HG02571 (cell line): ENCODE results near the gene SWT1.
"Not testable (repeated sequence)": the region's sequence is repeated elsewhere in the genome, so short reads cannot be mapped to it uniquely, and the experiment has no call there.

Experiments used
- ATAC-seq: cut with Tn5 transposase; IDR thresholded peaks from one replicate; pipeline ENCODE4 v1.9.1; 2021; ENCODE audit warnings: mild to moderate bottlenecking, moderate library complexity; ENCODE audit not compliant: unreplicated experiment

The SWT1 gene

GRCh38 chr1:185245466-185245865, 88.5 kb downstream of the SWT1 start:
- ATAC-seq: no peak

- ATAC-seq: no peak
These were observed 92.6 kb downstream of the SWT1 start for GRCh38 chr1:185249563-185249962.

DNA sequence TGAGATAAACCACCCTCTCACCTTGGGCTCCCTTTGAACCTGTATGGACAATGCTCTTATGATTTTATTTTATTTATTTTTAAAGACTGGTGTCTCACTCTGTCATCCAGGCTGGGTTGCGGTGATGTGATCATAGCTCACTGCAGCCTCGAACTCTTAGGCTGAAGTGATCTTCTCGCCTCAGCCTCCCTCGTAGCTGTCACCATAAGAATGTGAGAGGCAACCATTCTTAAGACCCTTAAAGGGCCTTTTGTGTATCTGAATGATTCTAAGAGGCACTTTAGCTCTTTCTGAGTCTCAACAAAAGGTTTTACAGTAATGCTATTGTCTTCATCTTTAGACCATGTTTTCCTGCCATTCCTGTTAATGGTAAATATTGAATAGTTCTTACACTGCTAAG, 93.1 kb downstream of the SWT1 start:
- no peak for ATAC-seq

- not testable (repeated sequence) for ATAC-seq
These were observed 95.0 kb downstream of the SWT1 start for GRCh38 chr1:185251928-185252327.

DNA sequence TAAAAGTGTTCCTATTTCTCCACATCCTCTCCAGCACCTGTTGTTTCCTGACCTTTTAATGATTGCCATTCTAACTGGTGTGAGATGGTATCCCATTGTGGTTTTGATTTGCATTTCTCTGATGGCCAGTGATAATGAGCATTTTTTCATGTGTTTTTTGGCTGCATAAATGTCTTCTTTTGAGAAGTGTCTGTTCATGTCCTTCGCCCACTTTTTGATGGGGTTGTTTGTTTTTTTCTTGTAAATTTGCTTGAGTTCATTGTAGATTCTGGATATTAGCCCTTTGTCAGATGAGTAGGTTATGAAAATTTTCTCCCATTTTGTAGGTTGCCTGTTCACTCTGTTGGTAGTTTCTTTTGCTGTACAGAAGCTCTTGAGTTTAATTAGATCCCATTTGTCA, 95.4 kb downstream of the SWT1 start:
- not testable (repeated sequence) for ATAC-seq

- not testable (repeated sequence) for ATAC-seq
These were observed 98.6 kb downstream of the SWT1 start for GRCh38 chr1:185255595-185255994.

DNA sequence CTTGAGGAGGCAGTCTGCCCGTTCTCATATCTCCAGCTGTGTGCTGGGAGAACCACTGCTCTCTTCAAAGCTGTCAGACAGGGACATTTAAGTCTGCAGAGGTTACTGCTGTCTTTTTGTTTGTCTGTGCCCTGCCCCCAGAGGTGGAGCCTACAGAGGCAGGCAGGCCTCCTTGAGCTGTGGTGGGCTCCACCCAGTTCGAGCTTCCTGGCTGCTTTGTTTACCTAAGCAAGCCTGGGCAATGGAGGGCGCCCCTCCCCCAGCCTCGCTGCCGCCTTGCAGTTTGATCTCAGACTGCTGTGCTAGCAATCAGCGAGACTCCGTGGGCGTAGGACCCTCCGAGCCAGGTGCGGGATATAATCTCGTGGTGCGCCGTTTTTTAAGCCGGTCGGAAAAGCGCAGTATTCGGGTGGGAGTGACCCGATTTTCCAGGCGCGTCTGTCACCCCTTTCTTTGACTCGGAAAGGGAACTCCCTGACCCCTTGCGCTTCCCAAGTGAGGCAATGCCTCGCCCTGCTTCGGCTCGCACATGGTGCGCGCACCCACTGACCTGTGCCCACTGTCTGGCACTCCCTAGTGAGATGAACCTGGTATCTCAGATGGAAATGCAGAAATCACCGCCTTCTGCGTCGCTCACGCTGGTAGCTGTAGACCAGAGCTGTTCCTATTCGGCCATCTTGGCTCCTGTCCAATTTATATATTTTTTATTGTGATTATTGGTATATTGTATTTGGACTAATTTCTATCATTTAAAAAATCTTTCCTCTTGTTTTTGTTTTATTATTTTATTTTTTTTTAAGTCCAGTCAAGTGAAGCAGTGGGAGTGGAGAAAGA, 100.4 kb downstream of the SWT1 start:
- ATAC-seq: not testable (repeated sequence)

DNA sequence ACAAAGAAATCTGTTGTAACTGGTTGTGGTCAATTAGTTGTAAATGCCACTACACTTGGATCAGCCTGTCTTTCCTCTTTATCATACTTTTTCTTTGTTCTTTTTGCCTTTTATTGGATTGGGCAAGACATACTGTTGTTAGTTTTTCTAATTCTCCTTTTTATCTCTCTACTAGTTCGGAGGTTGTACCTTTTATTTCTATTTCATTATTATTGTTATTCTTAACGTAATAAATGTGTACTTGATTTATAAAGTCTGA, 100.9 kb downstream of the SWT1 start:
- no peak for ATAC-seq

DNA sequence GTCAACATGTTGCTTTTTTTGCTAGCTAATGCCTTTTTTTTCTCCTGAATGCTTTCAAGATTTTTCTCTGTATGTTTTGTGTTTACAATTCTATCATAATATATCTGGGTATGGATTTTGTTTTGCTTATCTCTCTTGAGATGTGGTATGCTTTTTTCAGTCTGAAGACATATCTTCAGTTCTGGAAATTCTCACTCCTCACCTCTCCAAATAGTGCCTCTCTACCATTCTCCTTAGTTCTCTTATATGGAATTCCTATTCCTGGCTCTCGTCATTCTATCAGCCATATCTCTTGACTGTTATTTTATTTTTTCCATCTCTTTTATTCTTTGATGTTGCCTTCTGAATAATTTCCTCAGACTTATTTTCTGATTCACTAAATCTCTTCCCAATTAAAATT, 101.7 kb downstream of the SWT1 start:
- no peak for ATAC-seq

DNA sequence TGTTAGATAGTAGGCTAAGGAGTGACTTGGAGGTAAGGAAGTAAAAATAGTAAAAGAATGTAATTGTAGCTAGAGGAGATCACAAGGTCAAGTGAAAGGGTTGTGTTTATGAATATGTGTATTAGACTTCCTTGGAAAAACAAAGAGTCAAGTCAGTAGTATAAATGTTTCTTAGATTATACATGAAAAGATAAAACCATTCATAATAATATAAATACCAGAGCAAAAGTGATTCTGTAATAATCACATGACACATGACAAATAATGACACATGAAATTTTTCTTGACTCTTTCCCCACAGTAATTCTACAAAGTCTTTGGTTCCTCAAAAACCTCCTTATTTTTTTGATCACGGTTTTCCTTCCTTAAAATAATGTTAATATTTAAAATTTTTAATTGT, 103.6 kb downstream of the SWT1 start:
- ATAC-seq: no peak

GRCh38 chr1:185262151-185262550, 105.2 kb downstream of the SWT1 start:
- ATAC-seq: no peak

- no peak for ATAC-seq
These were observed 106.3 kb downstream of the SWT1 start for GRCh38 chr1:185263292-185263691.

DNA sequence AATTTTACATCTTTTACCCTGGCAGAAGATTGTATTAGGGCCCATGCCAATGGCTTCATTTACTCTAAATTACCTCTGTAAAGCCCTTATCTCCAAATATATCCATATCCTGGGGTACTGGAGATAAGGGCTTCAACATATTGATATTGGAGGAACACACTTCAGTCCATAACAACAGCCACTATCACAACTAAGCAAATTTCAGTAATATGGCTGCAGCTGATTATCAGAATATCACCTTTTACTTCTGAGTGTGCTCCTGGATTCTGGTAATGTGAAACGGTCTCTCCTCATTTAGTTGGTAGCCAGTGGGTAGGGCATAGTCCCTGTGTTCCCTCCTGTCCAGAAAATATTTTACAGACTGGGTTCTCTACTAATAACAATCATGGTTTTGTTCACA, 106.8 kb downstream of the SWT1 start:
- ATAC-seq: no peak

GRCh38 chr1:185265314-185265713, 108.3 kb downstream of the SWT1 start:
- ATAC-seq: no peak

- ATAC-seq: no peak
These were observed 110.3 kb downstream of the SWT1 start for GRCh38 chr1:185267301-185267700.

GRCh38 chr1:185267701-185268100, 110.7 kb downstream of the SWT1 start:
- ATAC-seq: no peak

DNA sequence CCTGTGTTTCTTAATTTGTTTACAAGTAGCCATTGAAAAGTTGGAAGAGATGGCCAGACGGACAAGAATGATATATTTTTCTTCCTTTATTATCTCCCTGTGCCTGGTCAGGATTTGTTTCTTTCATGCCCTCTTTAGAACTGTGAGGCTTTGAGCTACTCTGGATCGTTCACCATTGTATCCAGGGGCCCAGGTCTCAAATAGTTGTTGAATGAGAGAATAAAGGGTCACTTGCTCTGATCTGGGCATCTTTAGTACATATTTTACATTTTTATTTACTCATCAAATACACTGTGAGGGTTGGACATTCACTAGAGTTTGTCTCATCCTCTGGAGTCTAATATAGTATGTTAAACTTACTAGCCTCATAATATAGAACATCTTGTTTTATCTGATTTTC, 111.4 kb downstream of the SWT1 start:
- ATAC-seq: no peak

DNA sequence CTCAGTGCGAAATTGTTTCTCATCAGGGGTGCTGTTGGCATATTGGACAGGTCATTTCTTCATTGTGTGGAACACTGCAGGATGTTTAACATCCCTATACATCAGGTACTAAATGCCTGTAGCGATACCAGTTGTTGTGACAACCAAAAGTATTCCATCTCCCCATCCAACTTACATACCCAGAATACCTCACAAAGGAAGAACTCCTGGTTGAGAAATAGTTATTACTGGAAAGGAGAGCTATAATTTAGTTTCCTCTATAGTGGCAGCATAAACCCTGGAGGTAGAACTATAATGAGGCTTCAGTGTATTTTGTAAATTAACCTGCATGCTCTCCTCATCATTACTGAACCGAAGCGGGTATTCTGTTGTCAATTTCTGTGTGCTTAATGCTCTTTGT, 115.0 kb downstream of the SWT1 start:
- no peak for ATAC-seq

GRCh38 chr1:185279571-185279970, 122.6 kb downstream of the SWT1 start:
- ATAC-seq: no peak

- ATAC-seq: no peak
These were observed 123.6 kb downstream of the SWT1 start for GRCh38 chr1:185280589-185280988.

DNA sequence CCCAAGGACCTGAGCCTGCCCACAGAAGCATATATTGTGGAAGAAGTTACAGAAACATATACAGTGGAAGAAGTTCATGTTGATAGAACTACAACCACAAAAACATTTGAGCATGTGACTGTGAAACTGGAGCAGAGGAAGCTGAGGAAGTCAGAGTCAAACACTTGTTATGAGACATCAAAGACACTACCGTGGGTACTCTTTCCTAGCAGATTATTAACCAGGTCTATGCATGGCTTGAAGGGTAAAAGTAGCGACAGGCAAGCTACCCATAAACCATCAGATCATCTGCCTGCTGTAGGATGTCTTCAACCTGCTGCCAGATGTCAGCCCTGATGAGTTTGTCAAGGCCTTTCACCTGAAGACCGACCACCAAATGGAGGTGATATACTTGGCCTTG, 124.3 kb downstream of the SWT1 start:
- peak; percentile 68 for ATAC-seq

DNA sequence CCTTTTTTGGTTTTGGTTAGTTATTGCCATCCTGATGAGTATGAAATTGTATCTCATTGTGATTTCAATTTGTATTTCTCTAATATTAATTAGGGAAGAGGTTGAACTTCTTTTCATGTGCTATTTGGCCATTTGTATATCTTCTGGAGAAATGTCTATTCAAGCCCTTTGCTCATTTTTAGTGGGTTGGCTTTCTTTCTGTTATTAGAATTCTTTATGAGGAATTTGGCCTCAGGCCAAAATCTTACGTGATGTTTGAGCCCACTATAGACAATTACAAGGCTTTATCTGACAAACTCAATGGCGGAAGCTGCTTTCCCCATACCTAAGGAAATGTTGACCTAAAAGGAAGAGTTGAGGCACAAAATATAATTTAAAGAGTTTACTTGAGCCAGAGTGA, 127.1 kb downstream of the SWT1 start:
- no peak for ATAC-seq

DNA sequence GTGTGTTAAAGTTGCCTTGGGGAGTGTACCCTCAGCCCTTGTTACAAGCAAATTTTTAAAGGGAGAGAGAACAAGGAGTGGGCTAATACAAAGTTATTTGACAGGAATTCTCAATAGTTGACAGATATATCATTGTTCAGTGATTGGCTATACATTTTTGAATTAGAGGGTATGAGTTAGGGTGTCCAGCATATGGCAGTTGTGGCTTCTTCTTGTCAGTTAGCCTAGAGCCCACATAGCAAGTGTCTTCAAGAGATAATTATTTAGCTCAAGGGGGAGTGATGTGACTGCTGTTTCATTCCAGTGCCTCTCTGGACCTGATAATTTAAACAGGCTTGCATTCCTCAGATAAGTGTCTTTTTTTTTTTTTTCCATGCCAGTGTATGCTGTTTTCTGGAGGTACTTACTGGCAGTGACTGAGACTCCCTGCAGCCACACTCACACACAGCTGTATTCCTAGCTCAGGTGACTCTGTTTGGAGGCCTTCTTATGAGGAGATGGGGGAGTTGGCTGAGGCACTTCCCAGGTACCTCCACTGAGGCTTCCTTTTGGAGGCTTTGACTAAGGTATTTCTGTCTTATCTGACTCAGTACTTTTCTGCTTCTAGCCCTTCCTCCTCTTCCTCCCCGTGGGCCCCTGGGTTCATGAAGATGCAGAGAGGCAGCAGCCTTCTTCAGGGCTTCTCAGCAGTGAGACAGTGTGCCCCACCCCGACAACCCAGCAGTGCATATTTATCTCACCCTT, 127.7 kb downstream of the SWT1 start:
- ATAC-seq: no peak
